Mucosa of gallbladder (tissue), 1 donor: Measurements from ENCODE around the gene GET4. TPM values are rescaled to one million over a fixed set of nuclear protein-coding genes. Genes with fewer than 3 reads are reported as not detected.
"Not testable (repeated sequence)": the region's sequence is repeated elsewhere in the genome, so short reads cannot be mapped to it uniquely, and the experiment has no call there.

ENCODE experiments used
- DNase-seq: peaks from one replicate; pipeline ENCODE4 v3.0.0-alpha.2; 2020; ENCODE audit warnings: low spot score
- total RNA-seq: library from RNA; stranded (reverse); gene quantifications from one replicate; pipeline ENCODE4 v1.2.1, GENCODE V29; 2021
- donor health status: DM: no; HTN: no; CAD: no.

Gene GET4
- total RNA-seq, 1 donor from 2014 or later: 37.5 TPM

DNA sequence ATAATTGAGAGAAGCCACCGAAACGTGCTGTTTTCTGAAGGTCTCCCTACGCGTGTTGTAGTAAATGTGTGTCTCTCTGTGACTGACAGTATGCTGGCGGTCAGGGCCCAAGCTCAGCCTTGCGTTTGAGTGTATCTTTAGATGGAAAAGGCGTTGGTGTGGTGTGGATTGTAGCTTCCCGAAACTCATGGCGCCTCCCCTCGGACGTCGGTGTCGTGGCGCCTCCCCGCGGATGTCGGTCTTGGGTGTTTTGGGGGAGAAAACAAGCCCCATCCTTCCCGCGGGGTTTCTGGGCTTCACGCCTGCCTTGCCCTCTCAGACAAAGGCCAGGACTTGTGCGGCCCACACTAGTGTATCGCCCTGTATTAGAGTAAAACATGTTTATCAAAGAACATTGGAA, 31.3 kb upstream of the GET4 start:
- DNase-seq: no peak

DNA sequence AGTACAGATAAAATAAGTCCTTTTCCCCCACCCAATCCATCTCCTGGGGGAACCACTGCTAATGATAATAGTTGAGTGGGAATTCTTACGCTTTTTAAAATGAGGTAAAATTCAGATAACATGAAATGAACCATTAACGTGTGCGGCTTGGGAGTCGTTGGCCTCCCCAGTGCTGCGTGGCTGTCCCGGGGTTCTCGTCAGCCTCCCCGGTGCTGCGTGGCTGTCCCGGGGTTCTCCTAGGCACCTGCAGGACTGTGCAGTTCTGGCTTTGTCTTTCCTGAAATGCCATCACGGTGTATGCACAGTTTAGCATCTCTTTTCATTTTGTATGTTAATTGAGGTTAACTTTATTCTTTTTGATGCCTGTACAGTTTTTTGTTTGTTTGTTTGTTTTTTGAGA, 30.6 kb upstream of the GET4 start:
- DNase-seq: no peak

DNA sequence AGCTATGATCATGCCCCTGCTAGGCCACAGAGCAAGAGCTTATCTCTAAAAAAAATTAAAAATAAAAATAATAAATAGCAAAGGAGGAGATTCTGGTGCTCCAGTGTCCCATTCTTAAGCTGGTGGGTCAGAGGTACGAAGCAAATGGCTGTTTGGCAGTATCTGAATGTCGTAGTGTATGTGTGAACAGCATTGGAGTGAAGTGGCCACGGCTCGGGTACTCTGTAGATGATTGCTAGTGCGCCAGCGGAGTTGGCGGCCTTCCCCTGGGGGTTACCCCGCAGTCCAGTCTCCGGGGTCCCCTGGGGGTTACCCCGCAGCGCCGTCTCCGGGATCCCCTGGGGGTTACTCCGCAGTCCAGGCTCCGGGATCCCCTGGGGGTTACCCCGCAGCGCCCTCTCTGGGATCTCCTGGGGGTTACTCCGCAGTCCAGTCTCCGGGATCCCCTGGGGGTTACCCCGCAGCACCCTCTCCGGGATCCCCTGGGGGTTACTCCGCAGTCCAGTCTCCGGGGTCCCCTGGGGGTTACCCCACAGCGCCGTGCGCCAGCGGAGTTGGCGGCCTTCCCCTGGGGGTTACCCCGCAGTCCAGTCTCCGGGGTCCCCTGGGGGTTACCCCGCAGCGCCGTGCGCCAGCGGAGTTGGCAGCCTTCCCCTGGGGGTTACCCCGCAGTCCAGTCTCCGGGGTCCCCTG, 29.2 kb upstream of the GET4 start:
- not testable (repeated sequence) for DNase-seq

DNA sequence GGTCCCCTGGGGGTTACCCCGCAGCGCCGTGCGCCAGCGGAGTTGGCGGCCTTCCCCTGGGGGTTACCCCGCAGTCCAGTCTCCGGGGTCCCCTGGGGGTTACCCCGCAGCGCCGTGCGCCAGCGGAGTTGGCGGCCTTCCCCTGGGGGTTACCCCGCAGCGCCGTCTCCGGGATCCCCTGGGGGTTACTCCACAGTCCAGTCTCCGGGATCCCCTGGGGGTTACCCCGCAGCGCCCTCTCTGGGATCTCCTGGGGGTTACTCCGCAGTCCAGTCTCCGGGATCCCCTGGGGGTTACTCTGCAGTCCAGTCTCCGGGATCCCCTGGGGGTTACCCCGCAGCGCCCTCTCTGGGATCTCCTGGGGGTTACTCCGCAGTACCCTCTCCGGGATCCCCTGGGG, 28.6 kb upstream of the GET4 start:
- DNase-seq: not testable (repeated sequence)

DNA sequence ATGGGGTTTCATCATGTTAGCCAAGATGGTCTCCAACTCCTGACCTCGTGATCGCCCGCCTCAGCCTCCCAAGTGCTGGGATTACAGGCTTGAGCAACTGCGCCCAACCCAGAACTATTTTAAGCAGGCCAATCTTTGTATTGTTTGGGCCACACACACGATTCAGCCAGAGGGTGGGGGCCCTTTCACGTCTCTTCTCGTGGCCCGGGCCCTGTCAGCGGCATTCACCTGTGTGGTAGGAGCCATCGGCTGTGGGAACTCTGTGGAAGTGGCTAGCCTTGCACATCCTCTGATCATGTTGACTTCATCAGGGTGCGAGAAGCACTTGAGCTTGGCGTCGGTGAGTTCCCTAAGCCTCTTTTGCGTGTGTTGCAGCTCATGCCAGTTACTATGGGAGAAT, 27.2 kb upstream of the GET4 start:
- no peak for DNase-seq

DNA sequence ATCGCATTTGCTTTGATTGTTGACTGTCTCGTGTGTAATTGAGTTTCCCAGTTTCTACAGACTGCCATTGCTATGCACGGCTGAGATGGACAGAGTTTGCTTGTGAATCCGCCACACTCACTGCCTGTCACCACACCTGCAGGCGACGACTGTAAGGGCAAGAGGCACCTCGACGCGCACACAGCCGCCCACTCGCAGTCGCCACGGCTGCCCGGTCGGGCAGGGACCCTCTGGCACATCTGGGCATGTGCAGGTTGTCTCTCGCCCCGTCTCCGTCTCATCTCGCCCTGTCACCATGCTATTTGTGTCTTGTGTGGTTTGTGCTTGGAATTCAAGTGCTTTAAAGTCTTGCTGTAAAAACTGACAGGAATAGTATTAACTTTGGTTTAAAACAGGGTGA, 26.6 kb upstream of the GET4 start:
- no peak for DNase-seq

DNA sequence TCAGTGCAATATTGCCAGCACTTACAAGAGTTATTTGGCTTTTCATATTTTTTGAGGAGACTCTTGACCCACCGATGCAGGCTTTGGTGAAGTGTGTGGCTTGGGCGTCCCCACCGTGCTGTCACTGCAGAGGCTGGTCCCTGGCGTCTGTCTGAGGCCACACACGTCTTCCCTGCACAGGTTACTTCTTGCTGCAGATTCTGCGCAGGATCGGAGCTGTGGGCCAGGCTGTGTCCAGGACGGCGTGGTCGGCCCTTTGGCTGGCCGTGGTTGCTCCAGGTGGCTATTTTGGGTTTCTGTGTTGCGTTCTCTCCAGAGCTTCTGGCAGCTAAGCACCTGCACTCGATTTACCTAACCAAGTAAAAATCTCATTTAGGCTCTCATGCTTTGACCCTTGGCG, 25.1 kb upstream of the GET4 start:
- no peak for DNase-seq

DNA sequence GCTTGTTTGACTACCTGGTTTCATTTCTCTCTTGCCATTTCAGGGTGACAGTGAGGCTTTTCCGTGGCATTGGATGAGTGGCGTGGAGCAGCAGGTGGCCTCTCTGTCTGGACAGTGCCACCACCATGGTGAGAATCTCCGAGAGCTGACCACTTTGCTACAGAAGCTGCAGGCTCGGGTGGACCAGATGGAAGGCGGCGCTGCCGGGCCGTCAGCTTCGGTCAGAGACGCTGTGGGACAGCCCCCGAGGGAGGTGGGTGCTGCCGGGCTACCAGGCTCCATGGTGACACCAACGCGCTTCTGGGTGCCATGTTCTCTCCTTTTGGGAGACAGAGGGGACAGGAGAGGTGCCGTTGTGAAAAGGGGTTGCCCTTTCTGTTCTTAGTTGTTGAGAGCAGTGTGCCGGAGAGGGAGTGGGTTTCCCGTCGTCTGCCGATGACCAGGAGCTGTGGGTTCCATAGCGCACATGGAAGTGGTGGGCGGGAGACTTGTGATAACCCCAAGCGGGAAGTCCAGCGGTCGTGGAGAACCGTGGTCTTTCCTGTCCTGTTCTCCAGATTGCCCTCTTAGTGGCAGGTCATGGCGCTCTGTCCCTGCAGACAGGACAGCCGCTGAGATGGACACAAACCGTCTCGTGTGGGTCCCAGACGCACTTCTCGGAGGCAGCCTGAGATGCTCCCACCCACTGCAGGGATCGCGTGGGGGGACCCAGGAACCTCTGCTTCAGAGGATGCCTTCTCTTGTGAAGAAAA, 22.8 kb upstream of the GET4 start:
- DNase-seq: no peak

DNA sequence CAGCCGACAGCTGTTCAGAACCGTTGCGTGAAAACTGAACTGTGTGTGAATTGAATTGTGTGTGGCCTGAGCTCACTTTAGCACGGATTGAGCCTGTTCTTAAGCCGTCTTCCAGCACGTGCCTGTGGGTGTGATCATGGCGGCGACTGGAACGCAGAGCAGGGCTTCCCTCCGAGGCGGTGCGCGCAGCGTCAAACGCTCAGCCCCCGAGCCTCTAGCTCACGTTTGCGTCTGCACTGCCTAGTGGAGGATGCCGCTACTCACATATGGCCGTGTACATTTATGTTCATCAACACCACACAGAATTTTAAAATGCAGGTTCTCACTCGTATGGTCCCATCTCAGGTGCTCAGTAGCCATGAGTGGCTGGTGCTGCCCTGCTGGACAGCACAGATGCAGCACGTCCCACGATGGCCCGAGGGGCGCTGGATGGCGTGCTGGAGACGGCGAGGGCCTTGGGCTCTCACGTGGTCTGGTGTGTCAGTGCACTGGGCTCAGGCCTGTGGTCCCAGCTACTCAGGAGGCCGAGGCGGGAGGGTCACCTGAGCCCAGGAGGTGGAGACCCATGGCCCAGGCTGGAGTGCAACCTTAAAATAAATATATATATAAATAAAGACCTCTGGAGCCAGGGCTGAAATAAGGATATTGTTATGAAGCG, 22.1 kb upstream of the GET4 start:
- no peak for DNase-seq

DNA sequence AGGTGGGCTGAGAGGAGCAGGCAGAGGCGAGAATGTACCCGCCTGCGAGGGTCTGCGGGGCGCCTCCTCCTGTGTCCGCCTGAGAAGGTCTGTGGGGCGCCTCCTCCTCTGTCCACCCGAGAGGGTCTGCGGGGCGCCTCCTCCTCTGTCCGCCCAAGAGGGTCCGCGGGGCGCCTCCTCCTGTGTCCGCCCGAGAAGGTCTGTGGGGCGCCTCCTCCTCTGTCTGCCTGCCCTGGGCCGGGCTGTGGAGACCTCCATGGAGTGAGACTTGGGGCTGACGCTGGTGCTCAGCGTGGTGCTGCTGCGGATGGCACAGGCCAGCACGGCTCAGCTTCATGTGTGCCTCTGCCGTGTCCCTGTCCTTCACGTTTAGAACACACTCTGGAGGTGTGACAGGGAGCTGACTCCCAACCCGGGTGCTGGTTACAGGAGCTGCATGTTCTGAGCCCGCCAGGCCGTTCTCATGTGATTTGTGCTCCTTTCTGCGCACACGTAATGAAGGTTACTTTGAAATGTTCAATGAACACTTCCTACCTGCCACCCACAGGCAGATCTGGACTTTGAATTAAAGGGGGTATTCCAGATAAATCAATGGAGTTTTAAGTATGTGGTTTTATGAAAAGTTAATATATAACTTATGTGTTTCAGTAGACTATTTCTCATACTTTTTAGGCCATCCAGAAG, 20.5 kb upstream of the GET4 start:
- DNase-seq: peak; percentile 55

DNA sequence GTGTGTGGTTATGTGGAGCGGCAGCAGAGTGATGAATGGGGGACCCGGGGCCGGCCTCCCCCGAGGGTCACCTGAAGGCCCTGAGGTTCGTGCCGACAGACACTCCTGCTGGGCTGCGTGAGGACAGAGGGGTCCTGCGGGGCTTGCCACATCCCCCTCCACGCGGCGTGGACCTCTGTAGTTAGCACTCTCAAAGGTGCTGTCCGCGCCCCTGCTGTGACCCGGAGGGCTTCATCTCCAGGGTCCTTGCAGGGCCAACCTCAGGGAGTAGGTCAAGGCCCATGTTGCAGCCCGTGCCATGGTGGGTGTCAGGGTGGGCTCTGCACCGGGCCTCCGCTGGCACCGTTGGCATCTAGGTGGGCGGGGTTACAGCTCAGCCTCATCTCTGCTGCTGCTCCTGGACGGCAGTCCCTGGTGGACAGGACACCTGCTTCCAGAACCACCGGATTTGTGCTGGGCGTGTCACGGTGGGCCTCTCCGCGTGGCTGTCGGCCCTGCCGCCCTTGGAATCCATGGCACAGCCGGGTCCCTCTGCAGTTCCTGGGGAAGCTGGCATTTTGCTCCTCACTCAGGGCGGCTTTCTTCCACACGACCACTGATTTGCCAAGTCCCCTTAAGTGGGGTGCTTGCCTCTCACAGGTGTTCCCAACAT, 19.8 kb upstream of the GET4 start:
- DNase-seq: no peak

DNA sequence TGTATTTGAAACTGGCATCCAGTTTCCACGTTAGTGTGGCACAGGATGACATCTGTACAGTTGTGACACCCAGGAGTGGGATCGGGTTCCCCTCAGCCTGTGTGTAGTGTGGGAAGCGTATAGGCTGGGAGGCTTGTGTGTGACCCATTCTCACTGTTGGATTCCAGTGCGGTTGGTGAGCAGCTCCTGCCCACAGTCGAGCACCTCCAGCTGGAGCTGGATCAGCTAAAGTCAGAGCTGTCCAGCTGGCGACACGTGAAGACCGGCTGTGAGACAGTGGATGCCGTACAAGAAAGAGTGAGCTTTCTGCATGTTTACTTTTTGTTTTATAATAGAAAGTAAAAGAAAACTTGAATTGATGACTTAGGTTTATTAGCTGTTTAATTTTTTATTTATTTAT, 18.7 kb upstream of the GET4 start:
- no peak for DNase-seq

DNA sequence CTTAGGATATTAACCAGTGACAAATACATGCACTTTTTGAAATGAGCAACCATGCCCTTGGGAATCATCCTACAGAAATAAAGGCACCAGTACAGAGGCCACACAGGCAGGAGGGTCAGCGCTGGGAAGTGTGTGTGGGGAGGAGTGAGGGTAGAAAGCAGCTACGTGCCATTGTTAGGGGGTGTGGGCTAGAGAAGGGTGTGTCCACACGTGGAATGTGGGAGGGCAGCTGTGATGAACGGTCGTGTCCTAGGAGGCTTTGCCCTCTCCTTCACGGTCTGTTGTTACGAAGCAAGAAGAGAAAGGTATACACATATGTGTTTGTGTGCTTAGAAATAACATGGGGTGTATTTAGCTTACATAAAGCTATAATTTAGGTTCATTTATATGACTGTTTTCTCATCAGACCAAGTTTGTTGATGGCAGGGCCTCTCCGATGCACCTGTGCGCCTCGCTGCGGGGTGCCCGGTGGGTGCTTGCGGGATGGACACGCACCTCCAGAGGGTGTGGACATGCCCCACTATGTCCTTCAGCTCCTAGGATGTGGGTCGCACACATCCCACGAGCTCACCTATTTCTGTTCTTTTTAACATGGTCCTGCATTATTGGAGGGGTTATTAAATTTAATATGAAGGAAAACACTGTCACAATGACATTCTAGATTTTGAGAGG, 16.9 kb upstream of the GET4 start:
- DNase-seq: no peak

DNA sequence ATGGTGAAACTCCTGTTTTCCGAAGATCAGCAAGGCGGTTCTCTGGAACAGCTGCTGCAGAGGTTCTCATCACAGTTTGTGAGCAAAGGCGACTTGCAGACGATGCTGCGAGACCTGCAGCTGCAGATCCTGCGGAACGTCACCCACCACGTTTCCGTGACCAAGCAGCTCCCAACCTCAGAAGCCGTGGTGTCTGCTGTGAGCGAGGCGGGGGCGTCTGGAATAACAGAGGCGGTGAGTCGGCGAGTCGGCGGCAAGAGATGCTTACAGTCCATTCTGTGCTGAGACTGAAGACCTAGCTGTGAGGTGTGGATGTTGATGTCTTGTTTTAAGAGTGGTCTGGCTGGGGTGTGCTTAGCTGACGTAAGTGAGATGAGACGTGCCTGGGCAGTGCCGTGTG, 16.2 kb upstream of the GET4 start:
- no peak for DNase-seq

DNA sequence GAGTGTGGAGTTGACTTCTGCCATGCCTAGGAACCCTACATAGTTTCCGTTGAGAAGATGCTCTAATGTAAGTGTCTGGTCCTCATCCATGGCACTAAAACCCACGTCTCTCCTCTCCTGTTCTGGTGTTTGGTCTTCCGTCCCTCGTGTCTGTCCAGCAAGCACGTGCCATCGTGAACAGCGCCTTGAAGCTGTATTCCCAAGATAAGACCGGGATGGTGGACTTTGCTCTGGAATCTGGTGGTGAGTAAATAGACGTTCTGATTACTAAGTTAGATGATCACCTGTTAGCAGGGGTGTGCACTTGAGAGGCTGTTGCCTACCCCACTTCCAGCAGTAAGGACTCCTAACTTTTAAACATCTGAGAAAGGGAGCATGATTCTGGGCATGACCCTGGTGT, 15.1 kb upstream of the GET4 start:
- peak; percentile 85 for DNase-seq

DNA sequence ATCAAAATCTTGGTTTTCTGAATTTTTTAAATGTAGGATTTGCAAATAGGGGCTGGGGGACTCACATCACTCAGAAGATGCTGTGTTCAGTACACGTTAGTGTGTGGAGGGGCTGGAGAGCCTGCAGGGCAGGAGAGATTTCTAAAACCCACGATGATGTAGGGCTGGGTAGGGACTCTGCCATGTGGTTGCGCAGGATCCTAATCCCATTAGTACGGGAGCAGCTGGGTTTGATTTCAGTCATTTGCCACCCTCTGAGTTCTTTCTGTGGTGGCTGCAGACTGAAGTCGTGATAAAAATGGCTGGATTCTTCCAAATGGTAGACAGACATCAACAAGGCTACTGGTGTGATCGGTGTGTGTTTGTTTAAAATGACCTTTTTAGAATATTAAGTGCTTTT, 14.2 kb upstream of the GET4 start:
- no peak for DNase-seq

DNA sequence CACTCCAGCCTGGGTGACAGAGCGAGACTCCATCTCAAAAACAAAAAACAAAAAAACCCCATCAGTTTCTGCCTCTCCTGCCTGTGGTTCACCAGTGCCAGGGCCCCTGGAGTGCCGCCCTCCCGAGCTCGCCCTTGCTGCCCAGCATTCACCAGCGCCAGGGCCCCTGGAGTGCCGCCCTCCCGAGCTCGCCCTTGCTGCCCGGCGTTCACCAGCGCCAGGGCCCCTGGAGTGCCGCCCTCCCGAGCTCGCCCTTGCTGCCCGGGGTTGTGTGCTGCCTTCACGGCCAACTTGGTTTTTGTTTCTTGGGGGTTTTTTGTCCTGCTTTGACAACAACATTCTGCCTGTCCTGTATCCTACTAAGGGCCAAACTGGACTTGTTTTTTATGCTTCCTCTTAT, 13.2 kb upstream of the GET4 start:
- no peak for DNase-seq

DNA sequence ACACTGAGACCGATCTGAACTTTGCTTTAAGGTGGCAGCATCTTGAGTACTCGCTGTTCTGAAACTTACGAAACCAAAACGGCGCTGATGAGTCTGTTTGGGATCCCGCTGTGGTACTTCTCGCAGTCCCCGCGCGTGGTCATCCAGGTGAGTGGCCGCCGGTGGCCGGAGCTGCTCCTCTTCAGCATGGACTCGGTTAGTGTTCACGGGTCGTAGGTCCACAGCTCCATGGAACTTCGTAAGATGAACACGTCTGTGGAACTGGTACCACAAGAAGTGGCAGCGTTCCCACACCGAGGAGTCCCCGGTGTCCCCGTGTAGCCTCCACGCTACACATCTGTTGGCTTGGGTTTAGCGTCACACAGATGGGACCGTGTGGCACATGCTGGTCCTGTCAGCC, 10.4 kb upstream of the GET4 start:
- DNase-seq: no peak

DNA sequence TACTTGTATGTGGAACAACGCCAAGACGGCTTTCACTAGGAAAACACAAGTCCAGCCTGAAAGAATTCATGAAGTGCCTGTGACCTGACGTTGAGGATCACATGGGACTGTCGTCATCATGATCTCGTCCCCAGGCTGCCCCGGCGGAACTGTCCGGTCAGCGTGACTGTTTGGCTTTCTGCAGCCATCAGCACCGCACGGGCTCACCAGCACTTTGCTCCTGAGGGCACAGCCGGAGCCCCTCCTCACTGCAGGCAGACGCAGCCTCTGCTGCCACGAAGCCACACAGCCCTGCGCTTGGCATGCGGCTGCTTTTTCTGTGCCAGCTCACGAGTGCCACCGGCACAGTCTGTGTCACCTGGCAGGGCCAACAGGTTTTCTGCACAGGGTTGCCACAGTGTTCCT, 9.4 kb upstream of the GET4 start:
- DNase-seq: peak; percentile 85

DNA sequence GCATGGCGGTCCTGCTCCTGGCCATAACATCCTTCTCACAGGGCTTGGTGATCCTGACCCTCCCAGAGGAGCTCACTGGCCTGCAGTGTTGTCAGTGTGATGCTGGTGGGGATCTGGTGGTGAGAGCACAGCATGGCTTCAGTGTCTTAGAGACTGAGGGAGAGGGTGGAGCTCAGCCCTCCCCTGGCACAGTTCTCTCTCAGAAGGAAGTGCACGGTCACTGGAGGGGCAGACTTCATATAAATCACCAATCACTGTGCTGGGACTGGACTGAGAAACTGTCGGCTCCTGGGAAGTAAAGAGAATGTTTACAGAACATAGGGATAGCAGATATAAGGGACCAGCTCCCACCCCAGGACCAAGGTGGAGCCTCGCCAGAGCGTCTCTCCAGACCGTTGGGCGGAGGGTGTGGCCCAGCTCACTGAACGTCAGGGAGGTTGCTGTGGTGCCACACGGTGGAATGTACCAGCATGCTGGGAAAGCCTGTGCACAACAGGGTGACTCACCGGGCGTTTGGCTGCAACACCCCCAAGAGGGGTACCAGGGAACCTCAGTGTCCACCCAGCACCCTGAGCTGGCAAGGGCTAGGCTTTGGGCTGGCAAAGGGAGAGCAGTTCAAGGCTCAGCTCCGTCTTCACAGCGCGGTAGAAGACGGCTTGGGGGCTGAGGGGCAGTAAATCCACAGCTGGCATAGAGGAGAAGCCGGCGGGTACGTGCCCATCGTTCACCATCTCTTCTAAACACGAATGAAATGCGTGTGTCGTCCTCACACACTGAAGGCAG, 8.8 kb upstream of the GET4 start:
- peak; percentile 81 for DNase-seq

DNA sequence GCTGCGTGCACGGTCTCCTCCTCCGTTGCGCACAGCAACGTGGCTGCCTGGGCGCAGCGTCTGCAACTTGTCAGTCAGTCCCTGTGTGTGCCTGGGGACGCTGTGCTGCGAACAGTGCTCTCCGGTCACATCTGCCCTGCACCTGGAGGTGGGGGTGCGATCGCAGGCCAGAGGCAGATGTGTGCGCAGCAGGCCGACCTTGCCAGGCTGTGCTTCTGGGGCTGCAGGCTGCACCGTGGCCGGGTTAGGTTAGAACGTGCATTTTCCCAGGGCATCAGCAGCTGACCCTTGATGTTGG, 8.2 kb upstream of the GET4 start:
- no peak for DNase-seq
